Retinal pigment epithelial cell (primary cell): ENCODE data around the gene CNKSR3.

Source experiments
- DNase-seq: peaks from one replicate; pipeline ENCODE4 v3.0.0-alpha.2; 2010; ENCODE audit warnings: low read depth
- H3K4me3 ChIP-seq: 2 replicates; pipeline ENCODE4 v1.5.1; 2011; ENCODE audit warnings: mild to moderate bottlenecking, low read length, control low read depth, moderate library complexity
- CTCF ChIP-seq: conservative IDR thresholded peaks from 2 replicates; pipeline ENCODE4 v1.5.1; 2011; ENCODE audit warnings: low read depth, low read length, control low read depth, inconsistent platforms

The CNKSR3 gene

GRCh38 chr6:154410619-154411072 lies 99.8 kb downstream of the CNKSR3 start:
- DNase-seq = peak; percentile 95
- no peak for TF ChIP-seq CTCF
- H3K4me3 ChIP-seq = no peak overlapping the region

- peak; percentile 53 for TF ChIP-seq CTCF
- H3K4me3 ChIP-seq = no peak overlapping the region
- DNase-seq = no peak
Measured at GRCh38 chr6:154408891-154409500, 101.5 kb downstream of the CNKSR3 start.

GRCh38 chr6:154407440-154407839 lies 103.0 kb downstream of the CNKSR3 start:
- DNase-seq = no peak
- no peak overlapping the region for H3K4me3 ChIP-seq
- no peak for TF ChIP-seq CTCF

GRCh38 chr6:154406869-154407268 lies 103.6 kb downstream of the CNKSR3 start:
- no peak for DNase-seq
- TF ChIP-seq CTCF = no peak
- no peak overlapping the region for H3K4me3 ChIP-seq

- no peak for TF ChIP-seq CTCF
Measured at GRCh38 chr6:154406301-154406700, 104.2 kb downstream of the CNKSR3 start.

GRCh38 chr6:154404791-154405400 lies 105.6 kb downstream of the CNKSR3 start:
- no peak for TF ChIP-seq CTCF
- DNase-seq = no peak
- no peak overlapping the region for H3K4me3 ChIP-seq

More at GRCh38 chr6:154406301-154406700, 104.2 kb downstream of the CNKSR3 start:
- H3K4me3 ChIP-seq = no peak overlapping the region
- no peak for DNase-seq

- DNase-seq = peak; percentile 43
- TF ChIP-seq CTCF = no peak
- no peak overlapping the region for H3K4me3 ChIP-seq
Measured at GRCh38 chr6:154403788-154404187, 106.7 kb downstream of the CNKSR3 start.
